Left renal cortex interstitium (tissue), 4 donors: Measurements from ENCODE around the gene GIGYF2. TPM values are rescaled to one million over a fixed set of nuclear protein-coding genes. Genes with fewer than 3 reads are reported as not detected.
"Not testable (repeated sequence)": the region's sequence is repeated elsewhere in the genome, so short reads cannot be mapped to it uniquely, and the experiment has no call there.

ENCODE experiments used
- DNase-seq, 4 donors: peaks; one replicate each; pipeline ENCODE4 v3.0.0-alpha.2; 2013; ENCODE audit warnings: low read depth in 4 of 4, low spot score in 2 of 4, missing footprints in 1 of 4
- polyA plus RNA-seq, 4 donors: library from polyadenylated mRNA; unstranded; fragments of 120-200 nt; gene quantifications; one replicate each; pipeline ENCODE4 v1.2.1, GENCODE V29; 2013; ENCODE audit not compliant: insufficient read length in 4 of 4

Gene GIGYF2
- polyA plus RNA-seq, 4 donors, result 59.0 to 67.8 (median 65.9) TPM

DNA sequence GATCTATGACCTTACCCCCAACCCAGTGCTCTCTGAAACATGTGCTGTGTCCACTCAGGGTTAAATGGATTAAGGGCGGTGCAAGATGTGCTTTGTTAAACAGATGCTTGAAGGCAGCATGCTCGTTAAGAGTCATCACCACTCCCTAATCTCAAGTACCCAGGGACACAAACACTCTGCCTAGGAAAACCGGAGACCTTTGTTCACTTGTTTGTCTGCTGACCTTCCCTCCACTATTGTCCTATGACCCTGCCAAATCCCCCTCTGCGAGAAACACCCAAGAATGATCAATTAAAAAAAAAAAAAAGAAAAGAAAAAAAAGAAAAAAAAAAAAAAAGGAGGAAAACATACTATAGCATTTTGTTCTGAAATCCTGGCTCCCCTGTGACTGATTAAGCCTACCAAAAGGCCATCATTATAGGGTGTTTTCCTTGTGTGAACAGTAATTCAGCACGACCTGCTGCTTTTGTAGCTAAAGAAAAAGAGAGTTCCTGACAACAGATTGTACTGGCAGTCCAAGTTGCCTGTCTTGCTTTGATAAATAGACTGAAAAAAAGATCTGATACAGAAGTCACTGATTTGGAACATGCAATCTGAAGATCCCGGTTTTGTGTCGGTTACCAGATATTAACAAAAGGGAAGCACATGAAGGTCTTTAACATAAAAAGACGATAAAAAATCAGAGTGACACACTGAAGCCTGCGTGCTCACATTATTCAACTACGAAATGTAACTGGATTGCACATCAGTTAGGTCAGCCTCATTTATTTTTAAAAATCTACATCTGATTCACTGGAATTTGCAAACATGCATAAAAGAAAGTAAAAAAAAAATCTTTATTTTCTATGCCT lies 210.0 kb downstream of the GIGYF2 start:
- DNase-seq, result not testable (repeated sequence)

DNA sequence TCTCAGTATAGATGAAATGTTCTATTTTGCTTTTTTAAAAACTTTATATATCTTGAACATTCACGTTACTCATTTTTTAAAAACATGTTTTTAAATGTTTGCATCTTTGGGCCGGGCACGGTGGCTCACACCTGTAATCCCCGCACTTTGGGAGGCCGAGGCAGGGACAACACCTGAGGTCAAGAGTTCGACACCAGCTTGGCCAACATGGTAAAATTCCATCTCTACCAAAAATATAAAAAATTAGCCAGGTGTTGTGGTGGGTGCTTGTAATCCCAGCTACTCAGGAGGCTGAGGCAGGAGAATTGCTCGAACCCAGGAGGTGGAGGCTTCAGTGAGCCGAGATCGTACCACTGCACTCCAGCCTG lies 210.6 kb downstream of the GIGYF2 start:
- DNase-seq, result not testable (repeated sequence)

DNA sequence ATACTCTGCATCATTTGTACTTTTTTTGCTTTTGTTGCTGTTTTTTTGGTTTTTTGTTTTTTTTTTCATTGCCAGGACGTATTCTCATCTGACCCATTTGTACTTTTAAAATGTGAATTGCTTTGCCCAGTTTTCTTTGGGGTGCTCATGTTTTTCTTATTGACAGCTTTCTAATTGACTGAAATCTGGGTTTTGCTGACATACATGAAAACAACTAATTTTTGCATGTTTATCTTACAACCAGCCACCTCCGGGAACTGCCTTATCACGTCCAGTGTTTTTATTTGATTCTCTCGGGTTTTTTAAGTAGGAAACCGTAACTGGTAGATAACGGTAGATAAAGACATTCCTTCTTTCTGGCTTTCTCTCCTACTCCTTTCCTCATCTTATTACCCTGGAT lies 211.6 kb downstream of the GIGYF2 start:
- no peak for DNase-seq

Other genes starting within 250 kb of the GIGYF2 start
- gene ALPI, start 241.2 kb upstream of the GIGYF2 start, polyA plus RNA-seq, result under 1 TPM; 0.05 to 0.09 (median 0.06) TPM
- gene ECEL1, start 209.5 kb upstream of the GIGYF2 start, polyA plus RNA-seq, result 10 to 100 TPM; 12.8 to 22.9 (median 17.1) TPM
- under 1 TPM in 2 of 4 donors, not detected in 2; 0.08 to 0.27 TPM for gene PRSS56, start 176.9 kb upstream of the GIGYF2 start, polyA plus RNA-seq
- gene CHRND, start 171.2 kb upstream of the GIGYF2 start, polyA plus RNA-seq, result under 1 TPM; 0.31 to 0.92 (median 0.74) TPM
- 1 to 10 TPM in 3 of 4 donors, under 1 TPM in 1; 0.52 to 2.0 (median 1.4) TPM for gene CHRNG, start 157.6 kb upstream of the GIGYF2 start, polyA plus RNA-seq
- gene TIGD1, start 146.8 kb upstream of the GIGYF2 start, polyA plus RNA-seq, result 10 to 100 TPM; 11.0 to 13.3 (median 12.1) TPM
- 100 to 1,000 TPM in 3 of 4 donors, 10 to 100 TPM in 1; 98.9 to 117 (median 105) TPM for gene EIF4E2, start 146.6 kb upstream of the GIGYF2 start, polyA plus RNA-seq
- gene EFHD1, start 63.7 kb upstream of the GIGYF2 start, polyA plus RNA-seq, result 10 to 100 TPM; 53.7 to 90.4 (median 71.9) TPM
- gene KCNJ13, start 79.2 kb downstream of the GIGYF2 start, polyA plus RNA-seq, result 1 to 10 TPM; 1.8 to 3.8 (median 2.7) TPM
- gene SNORC, start 172.9 kb downstream of the GIGYF2 start, polyA plus RNA-seq, result 1 to 10 TPM in 3 of 4 donors, under 1 TPM in 1; 0.92 to 3.7 (median 2.0) TPM